ENCODE data around the gene SIT1. TPM values are rescaled to one million over a fixed set of nuclear protein-coding genes. Genes with fewer than 3 reads are reported as not detected.
A peak's percentile ranks its signal among the peaks of the same experiment; 100 is the strongest.

The SIT1 gene
- total and polyA plus RNA-seq, 12 donors: 0.19 to 3.6 (median 0.31) TPM; not detected in 5

DNA sequence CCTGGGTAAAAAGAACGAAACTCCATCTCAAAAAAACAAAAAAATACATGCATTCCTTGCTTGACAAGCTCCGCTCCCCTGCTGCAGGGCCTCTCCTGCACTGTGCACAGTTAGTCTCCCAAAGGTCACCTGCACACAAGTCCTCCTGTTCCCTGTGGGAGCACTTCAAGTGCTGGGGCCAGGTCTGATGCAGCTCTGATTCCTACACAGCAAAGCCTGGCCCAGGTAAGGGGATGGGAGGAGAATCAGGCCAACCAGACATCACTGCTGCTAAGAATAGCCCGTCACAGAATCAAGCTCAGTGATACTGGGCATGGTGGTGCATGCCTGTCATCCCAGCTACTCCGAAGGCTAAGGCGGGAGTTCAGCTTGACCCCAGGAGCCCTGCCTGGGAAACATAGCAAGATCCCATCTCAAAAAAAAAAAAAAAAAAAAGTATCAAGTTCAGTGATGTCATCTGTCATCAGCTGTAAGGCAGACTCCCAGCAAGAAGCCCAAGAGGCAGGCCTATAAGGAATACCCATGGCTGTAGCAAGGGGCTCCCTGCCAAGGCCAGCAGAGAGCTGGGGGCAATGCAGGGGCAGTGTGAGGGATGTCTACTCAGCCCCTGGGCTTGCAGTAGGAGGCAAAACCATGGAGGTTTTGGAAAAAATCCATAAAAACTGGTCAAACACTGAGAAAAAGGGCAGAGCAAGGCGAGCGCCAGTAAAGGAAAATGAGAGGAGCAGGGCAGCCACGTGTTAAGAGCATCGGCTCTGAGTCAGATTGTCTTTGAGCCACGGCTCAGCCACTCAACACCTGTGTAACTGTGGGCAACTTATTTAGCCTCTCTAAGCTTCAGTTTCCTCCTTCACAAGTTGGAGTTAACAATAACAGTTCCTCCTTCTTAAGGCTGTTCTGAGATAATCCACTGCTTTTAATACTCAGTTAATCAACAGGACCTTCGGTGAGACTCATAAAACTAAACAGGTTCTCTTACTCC, 35.8 kb upstream of the SIT1 start:
- TF ChIP-seq, protein P1, sequence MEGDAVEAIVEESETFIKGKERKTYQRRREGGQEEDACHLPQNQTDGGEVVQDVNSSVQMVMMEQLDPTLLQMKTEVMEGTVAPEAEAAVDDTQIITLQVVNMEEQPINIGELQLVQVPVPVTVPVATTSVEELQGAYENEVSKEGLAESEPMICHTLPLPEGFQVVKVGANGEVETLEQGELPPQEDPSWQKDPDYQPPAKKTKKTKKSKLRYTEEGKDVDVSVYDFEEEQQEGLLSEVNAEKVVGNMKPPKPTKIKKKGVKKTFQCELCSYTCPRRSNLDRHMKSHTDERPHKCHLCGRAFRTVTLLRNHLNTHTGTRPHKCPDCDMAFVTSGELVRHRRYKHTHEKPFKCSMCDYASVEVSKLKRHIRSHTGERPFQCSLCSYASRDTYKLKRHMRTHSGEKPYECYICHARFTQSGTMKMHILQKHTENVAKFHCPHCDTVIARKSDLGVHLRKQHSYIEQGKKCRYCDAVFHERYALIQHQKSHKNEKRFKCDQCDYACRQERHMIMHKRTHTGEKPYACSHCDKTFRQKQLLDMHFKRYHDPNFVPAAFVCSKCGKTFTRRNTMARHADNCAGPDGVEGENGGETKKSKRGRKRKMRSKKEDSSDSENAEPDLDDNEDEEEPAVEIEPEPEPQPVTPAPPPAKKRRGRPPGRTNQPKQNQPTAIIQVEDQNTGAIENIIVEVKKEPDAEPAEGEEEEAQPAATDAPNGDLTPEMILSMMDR (IDR thresholded peaks at IDR 0.05): no peak
- H3K36me3 ChIP-seq: peaks cover 0 to 53% (median 33%) of the 10 kb centered on the region in 9 donors
- ATAC-seq (peak in 7 of 8 donors; percentile 8 to 45 (median 16)), DNase-seq (peak in 1 of 2 donors; percentile 45)
- intact Hi-C loops (cut with DNase I): loop anchor here in 1 of 10 donors (2.0 kb wide), 1 partner anchor 22 kb away; the partner anchor contains the start of gene ARHGEF39
- H3K4me1 ChIP-seq: peaks cover 9 to 69% (median 46%) of the 10 kb centered on the region in 9 donors
- peak overlapping the region in 8 of 10 donors; percentile 45 to 86 (median 76) for H3K4me3 ChIP-seq
- H3K27ac ChIP-seq: peak overlapping the region in 9 of 10 donors; percentile 42 to 100 (median 97)
- 45 to 52% methylated on average over 11 of the region's 11 CpGs for WGBS, 2 donors
- H3K27me3 ChIP-seq: peaks cover 0 to 8% (median 0%) of the 10 kb centered on the region in 7 donors
- no peaks in the 10 kb centered on the region for H3K9me3 ChIP-seq

DNA sequence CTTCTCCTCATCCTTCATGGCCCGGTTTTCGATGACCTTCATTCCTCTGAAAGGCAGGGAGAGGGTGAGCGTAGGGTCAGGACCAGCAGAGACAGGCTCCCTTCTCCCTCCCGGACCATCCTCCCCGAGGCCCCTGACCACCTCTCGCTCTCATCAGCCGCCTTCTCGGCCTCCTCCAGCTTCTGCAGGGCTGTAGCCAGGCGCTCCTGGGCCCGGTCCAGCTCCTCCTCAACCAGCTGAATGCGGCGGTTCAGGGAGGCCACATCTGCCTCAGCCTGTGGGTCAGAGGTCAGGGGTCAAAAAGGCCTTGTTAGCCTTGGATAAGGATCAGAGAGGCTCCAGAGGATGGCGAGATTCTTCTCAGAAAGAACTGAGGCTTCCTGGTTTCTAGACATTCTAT, 34.8 kb upstream of the SIT1 start:
- peaks cover 9 to 64% (median 42%) of the 10 kb centered on the region in 9 donors for H3K4me1 ChIP-seq
- H3K27me3 ChIP-seq: peaks cover 0 to 8% (median 0%) of the 10 kb centered on the region in 7 donors
- H3K4me3 ChIP-seq: peak overlapping the region in 3 of 10 donors; percentile 2 to 10 (median 3)
- H3K27ac ChIP-seq: peak overlapping the region in 9 of 10 donors; percentile 27 to 100 (median 97)
- peaks cover 0 to 58% (median 33%) of the 10 kb centered on the region in 9 donors for H3K36me3 ChIP-seq
- ATAC-seq: no peak
- no peak for DNase-seq
- WGBS, 2 donors: 63 to 72% methylated on average over 13 of the region's 13 CpGs
- TF ChIP-seq, protein P1 (IDR thresholded peaks at IDR 0.05): no peak
- H3K9me3 ChIP-seq: no peaks in the 10 kb centered on the region
- intact Hi-C loops (cut with DNase I): no loop called here

DNA sequence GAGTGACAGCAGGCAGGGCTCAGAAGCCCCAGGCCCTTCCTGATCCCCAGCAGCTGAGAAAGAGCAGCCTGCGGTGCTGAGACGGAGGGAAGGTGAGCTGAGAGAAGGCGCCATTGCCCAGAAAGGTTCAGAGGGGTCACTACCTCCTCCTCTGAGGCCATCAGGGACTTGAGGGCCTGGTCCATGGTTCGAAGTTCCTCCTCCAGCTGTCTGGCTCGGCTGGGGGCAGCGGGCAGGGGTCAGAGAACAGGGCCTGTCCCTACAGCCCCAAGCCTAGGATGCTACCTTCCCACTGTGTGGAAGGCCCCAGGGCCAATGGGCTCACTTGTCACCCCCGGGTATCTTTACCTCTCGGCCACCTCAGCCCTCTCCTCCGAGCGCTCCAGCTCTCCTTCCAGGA, 34.2 kb upstream of the SIT1 start:
- ATAC-seq (no peak), DNase-seq (no peak)
- Histone ChIP-seq H3K4me1 (peaks cover 9 to 59% (median 37%) of the 10 kb centered on the region in 9 donors), H3K27me3 (peaks cover 0 to 6% (median 0%) of the 10 kb centered on the region in 7 donors), H3K27ac (peak overlapping the region in 6 of 10 donors; percentile 40 to 100 (median 98)), H3K4me3 (no peak overlapping the region), H3K36me3 (peaks cover 0 to 58% (median 33%) of the 10 kb centered on the region in 9 donors), H3K9me3 (no peaks in the 10 kb centered on the region)
- intact Hi-C loops (cut with DNase I): no loop called here
- WGBS, 2 donors: 90 to 94% methylated on average over 10 of the region's 10 CpGs
- TF ChIP-seq, protein P1 (IDR thresholded peaks at IDR 0.05): no peak

DNA sequence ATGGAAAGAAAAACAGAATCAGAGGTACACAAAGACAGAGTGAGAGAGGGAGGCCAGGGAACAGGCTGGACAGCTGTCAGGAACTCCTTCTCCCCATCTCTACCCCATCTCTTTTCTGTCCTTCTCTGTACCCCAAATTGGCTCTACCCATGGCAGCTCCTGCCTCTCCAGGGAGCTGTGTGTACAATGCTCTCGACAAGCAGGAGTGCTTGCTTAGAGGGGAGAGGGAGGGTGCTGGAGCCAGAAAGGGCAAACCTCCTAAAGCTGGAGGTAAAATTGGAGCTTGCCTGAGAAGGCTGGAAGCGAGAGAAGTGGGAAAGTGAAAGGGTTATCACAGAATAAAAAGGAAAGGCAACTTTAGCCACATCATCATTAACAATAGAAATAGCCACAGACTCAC, 32.6 kb upstream of the SIT1 start:
- intact Hi-C loops (cut with DNase I): no loop called here
- Histone ChIP-seq H3K4me1 (peaks cover 9 to 49% (median 24%) of the 10 kb centered on the region in 9 donors), H3K27me3 (no peaks in the 10 kb centered on the region), H3K27ac (peak overlapping the region in 1 of 10 donors; percentile 21), H3K4me3 (no peak overlapping the region), H3K36me3 (peaks cover 0 to 58% (median 33%) of the 10 kb centered on the region in 9 donors), H3K9me3 (no peaks in the 10 kb centered on the region)
- DNase-seq (no peak), ATAC-seq (no peak)
- WGBS, 2 donors: 65 to 69% methylated on average over 2 of the region's 2 CpGs
- TF ChIP-seq, protein P1 (IDR thresholded peaks at IDR 0.05): no peak
